Measurements from ENCODE around the gene ENDOU. TPM values are rescaled to one million over a fixed set of nuclear protein-coding genes. Genes with fewer than 3 reads are reported as not detected.

ENDOU gene
- total and polyA plus RNA-seq, 2 donors (not counting 3 experiments of a cell fraction or from before 2014, with no cell fraction given) = not detected

DNA sequence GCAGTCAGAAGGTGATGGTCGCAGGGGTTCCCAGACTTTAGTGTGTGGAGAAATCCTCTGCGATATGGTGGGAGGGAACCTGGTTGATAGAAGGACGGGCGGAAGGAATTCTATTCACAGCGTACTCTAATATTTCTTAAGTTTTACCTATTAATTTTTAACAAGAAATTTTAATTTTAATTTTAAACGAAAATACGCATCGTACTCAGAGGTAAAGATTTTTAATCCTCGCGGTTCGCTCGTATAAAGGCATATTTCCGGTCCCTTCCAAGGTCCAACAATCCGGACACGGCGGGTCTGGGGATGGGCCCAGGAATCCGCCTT, 47.4 kb upstream of the ENDOU start:
- no peak for TF ChIP-seq POLR2AphosphoS5 (IDR thresholded peaks at IDR 0.05; ENCODE audit: insufficient read depth, low read depth, low read length)
- TF ChIP-seq JUN (IDR thresholded peaks at IDR 0.05; ENCODE audit: borderline replicate concordance, insufficient read depth, insufficient read length, low read depth) = no peak
- TF ChIP-seq POLR2A (IDR thresholded peaks at IDR 0.05; ENCODE audit: low read depth, low read length) = no peak
- TF ChIP-seq EZH2 (IDR thresholded peaks at IDR 0.05; ENCODE audit: borderline replicate concordance, low read depth, low read length, severe bottlenecking) = no peak
- TF ChIP-seq GATA2 (IDR thresholded peaks at IDR 0.05; ENCODE audit: insufficient read depth, insufficient read length, low read depth, low read length) = no peak
- TF ChIP-seq, protein P1, sequence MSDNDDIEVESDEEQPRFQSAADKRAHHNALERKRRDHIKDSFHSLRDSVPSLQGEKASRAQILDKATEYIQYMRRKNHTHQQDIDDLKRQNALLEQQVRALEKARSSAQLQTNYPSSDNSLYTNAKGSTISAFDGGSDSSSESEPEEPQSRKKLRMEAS (IDR thresholded peaks at IDR 0.05; ENCODE audit: insufficient read depth, insufficient read length) = no peak
- TF ChIP-seq FOS (IDR thresholded peaks at IDR 0.05; ENCODE audit: borderline replicate concordance, insufficient read depth, low read length) = no peak
- TF ChIP-seq MYC (IDR thresholded peaks at IDR 0.05; ENCODE audit: low read depth, low read length) = no peak
- no peak for TF ChIP-seq CTCF (IDR thresholded peaks at IDR 0.05; ENCODE audit: extremely low read depth in 1 of 2, insufficient read depth in 1 of 2, low read depth in 1 of 2, low read length in 2 of 2)
- no peak for FAIRE-seq
- Histone ChIP-seq H3K27ac (ENCODE audit: insufficient read depth, low read depth, low read length) (no peak overlapping the region), H3K9me3 (replicated peaks; ENCODE audit: control insufficient read depth, insufficient read depth, low read length) (no peaks in the 10 kb centered on the region), H3K4me2 (ENCODE audit: insufficient read depth, low read length) (peak overlapping the region; percentile 78), H2AFZ (ENCODE audit: low read depth, low read length) (peak overlapping the region; percentile 77), H3K4me1 (ENCODE audit: control insufficient read depth, extremely low read depth, insufficient read depth, low read length) (peaks cover 30% of the 10 kb centered on the region), H3K9me1 (replicated peaks; ENCODE audit: control insufficient read depth, extremely low read depth, insufficient read depth, low read length) (no peaks in the 10 kb centered on the region), H4K20me1 (replicated peaks; ENCODE audit: control insufficient read depth, extremely low read depth, insufficient read depth, low read length) (no peaks in the 10 kb centered on the region), H3K79me2 (ENCODE audit: control insufficient read depth, insufficient read depth, low read length) (no peaks in the 10 kb centered on the region), H3K9ac (replicated peaks; ENCODE audit: extremely low read depth, insufficient read depth, low read length) (peak overlapping the region; percentile 74), H3K36me3 (ENCODE audit: control insufficient read depth in 2 of 2, extremely low read depth in 1 of 2, insufficient read depth in 2 of 2, low read length in 2 of 2) (no peaks in the 10 kb centered on the region), H3K27me3 (ENCODE audit: control insufficient read depth in 2 of 2, insufficient read depth in 2 of 2, low read length in 2 of 2) (no peaks in the 10 kb centered on the region), H3K4me3 (replicated peaks in 1 of 3; ENCODE audit: insufficient read depth in 1 of 3, low read depth in 1 of 3, low read length in 3 of 3) (peak overlapping the region in 2 of 3 experiments; percentile 57 to 70)
- POLR2A ChIA-PET = no interaction called here
- DNase-seq (ENCODE audit: low read depth, low spot score) = no peak
- CTCF ChIA-PET = interaction anchor here (0.6 to 10.1 kb wide), 20 partner anchors 9 to 174 kb away, joined by 3 to 385 read pairs (median 3); partner anchors contain the start of gene RAPGEF3
- intact Hi-C loops (cut with micrococcal nuclease) = loop anchor here (1.0 to 2.0 kb wide), 2 partner anchors 14 to 122 kb away; partner anchors contain the start of gene RAPGEF3
- no TSS peak for BruUV-seq (replicated peaks)
- dilution Hi-C loops (cut with MboI; ENCODE audit: extremely low pct_ligation_motif_present, low sequenced_read_pairs) = no loop called here

Measured in endothelial cell of umbilical vein (primary cell).